Measurements from ENCODE around the gene MOSPD3. TPM values are rescaled to one million over a fixed set of nuclear protein-coding genes. Genes with fewer than 3 reads are reported as not detected.

Gene MOSPD3
- total RNA-seq, 1 donor, result 11.4 TPM

- no peak for TF ChIP-seq CTCF (IDR thresholded peaks at IDR 0.05; ENCODE audit: insufficient read depth, low read length)
- H3K4me3 ChIP-seq (ENCODE audit: low read depth, low read length), result no peak overlapping the region
- no peak for DNase-seq (ENCODE audit: low read depth)
Observed at GRCh38 chr7:100598425-100598824, 13.9 kb upstream of the MOSPD3 start.

- TF ChIP-seq CTCF (IDR thresholded peaks at IDR 0.05; ENCODE audit: insufficient read depth, low read length), result no peak
- DNase-seq (ENCODE audit: low read depth), result no peak
Observed at GRCh38 chr7:100599911-100600729, 12.2 kb upstream of the MOSPD3 start.

GRCh38 chr7:100600730-100601038 is 11.7 kb upstream of the MOSPD3 start:
- no peak for DNase-seq (ENCODE audit: low read depth)
- TF ChIP-seq CTCF (IDR thresholded peaks at IDR 0.05; ENCODE audit: insufficient read depth, low read length), result no peak
- H3K4me3 ChIP-seq (ENCODE audit: low read depth, low read length), result no peak overlapping the region

More at GRCh38 chr7:100599911-100600729, 12.2 kb upstream of the MOSPD3 start:
- H3K4me3 ChIP-seq (ENCODE audit: low read depth, low read length), result no peak overlapping the region

GRCh38 chr7:100602889-100603725 is 9.2 kb upstream of the MOSPD3 start:
- TF ChIP-seq CTCF (IDR thresholded peaks at IDR 0.05; ENCODE audit: insufficient read depth, low read length), result no peak
- peak overlapping the region; percentile 98 for H3K4me3 ChIP-seq (ENCODE audit: low read depth, low read length)
- peak; percentile 88 for DNase-seq (ENCODE audit: low read depth)

- TF ChIP-seq CTCF (IDR thresholded peaks at IDR 0.05; ENCODE audit: insufficient read depth, low read length), result no peak
- peak; percentile 36 for DNase-seq (ENCODE audit: low read depth)
- peak overlapping the region; percentile 98 for H3K4me3 ChIP-seq (ENCODE audit: low read depth, low read length)
Observed at GRCh38 chr7:100603726-100604027, 8.7 kb upstream of the MOSPD3 start.

GRCh38 chr7:100604028-100604975 is 8.0 kb upstream of the MOSPD3 start:
- TF ChIP-seq CTCF (IDR thresholded peaks at IDR 0.05; ENCODE audit: insufficient read depth, low read length), result peak; percentile 33
- DNase-seq (ENCODE audit: low read depth), result peak; percentile 54
- peak overlapping the region; percentile 98 for H3K4me3 ChIP-seq (ENCODE audit: low read depth, low read length)
